ENCODE results near the gene KDM5A.

- TF ChIP-seq EZH2phosphoT487 (IDR thresholded peaks at IDR 0.05; ENCODE audit: low read depth, severe bottlenecking, unreplicated experiment) = no peak
- TF ChIP-seq, protein P1, sequence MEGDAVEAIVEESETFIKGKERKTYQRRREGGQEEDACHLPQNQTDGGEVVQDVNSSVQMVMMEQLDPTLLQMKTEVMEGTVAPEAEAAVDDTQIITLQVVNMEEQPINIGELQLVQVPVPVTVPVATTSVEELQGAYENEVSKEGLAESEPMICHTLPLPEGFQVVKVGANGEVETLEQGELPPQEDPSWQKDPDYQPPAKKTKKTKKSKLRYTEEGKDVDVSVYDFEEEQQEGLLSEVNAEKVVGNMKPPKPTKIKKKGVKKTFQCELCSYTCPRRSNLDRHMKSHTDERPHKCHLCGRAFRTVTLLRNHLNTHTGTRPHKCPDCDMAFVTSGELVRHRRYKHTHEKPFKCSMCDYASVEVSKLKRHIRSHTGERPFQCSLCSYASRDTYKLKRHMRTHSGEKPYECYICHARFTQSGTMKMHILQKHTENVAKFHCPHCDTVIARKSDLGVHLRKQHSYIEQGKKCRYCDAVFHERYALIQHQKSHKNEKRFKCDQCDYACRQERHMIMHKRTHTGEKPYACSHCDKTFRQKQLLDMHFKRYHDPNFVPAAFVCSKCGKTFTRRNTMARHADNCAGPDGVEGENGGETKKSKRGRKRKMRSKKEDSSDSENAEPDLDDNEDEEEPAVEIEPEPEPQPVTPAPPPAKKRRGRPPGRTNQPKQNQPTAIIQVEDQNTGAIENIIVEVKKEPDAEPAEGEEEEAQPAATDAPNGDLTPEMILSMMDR (IDR thresholded peaks at IDR 0.05; ENCODE audit: poor library complexity) = no peak
These were observed 151.0 kb downstream of the KDM5A start for GRCh38 chr12:238116-238515.
